KMS-11 (cell line): ENCODE measurements around the gene ISG20.

Experiments used
- H2AFZ ChIP-seq: fragments of 200-600 bp; sonication (generic); 2 replicates; pipeline ENCODE4 v1.6.1; 2016; ENCODE audit warnings: antibody characterized with exemption, mixed run types, low read depth
- H3K27ac ChIP-seq: fragments of 200-600 bp; sonication (generic); 2 replicates; pipeline ENCODE4 v1.6.1; 2016; ENCODE audit warnings: mild to moderate bottlenecking, mixed run types
- H3K27me3 ChIP-seq: fragments of 200-600 bp; sonication (generic); 2 replicates; pipeline ENCODE4 v1.6.1; 2017; ENCODE audit warnings: mild to moderate bottlenecking, low read depth, mixed run types, moderate library complexity; ENCODE audit not compliant: insufficient read depth
- H3K36me3 ChIP-seq: fragments of 200-600 bp; sonication (generic); 2 replicates; pipeline ENCODE4 v1.6.1; 2017; ENCODE audit warnings: mild to moderate bottlenecking, mixed run types; ENCODE audit not compliant: insufficient read depth
- H3K4me1 ChIP-seq: fragments of 200-600 bp; sonication (generic); 2 replicates; pipeline ENCODE4 v1.6.1; 2016; ENCODE audit warnings: mild to moderate bottlenecking, low read depth, mixed run types; ENCODE audit not compliant: poor library complexity, severe bottlenecking
- H3K4me2 ChIP-seq: fragments of 200-600 bp; sonication (generic); 2 replicates; pipeline ENCODE4 v1.7.0; 2016; ENCODE audit warnings: mild to moderate bottlenecking, mixed run types
- H3K4me3 ChIP-seq: fragments of 200-600 bp; sonication (generic); IDR thresholded peaks from 2 replicates; pipeline ENCODE4 v1.6.1; 2017; ENCODE audit warnings: low read depth, low read length, mixed read lengths; ENCODE audit not compliant: insufficient read depth
- H3K79me2 ChIP-seq: fragments of 200-600 bp; sonication (generic); 2 replicates; pipeline ENCODE4 v1.6.1; 2016; ENCODE audit warnings: low read depth, mixed run types; ENCODE audit not compliant: insufficient read depth
- H3K9ac ChIP-seq: fragments of 200-600 bp; sonication (generic); 2 replicates; pipeline ENCODE4 v1.6.1; 2016; ENCODE audit warnings: mild to moderate bottlenecking, mixed run types
- H4K20me1 ChIP-seq: fragments of 200-600 bp; sonication (generic); 2 replicates; pipeline ENCODE4 v1.6.1; 2016; ENCODE audit warnings: mild to moderate bottlenecking, mixed run types; ENCODE audit not compliant: insufficient read depth
- CTCF ChIP-seq: fragments of 200-600 bp; sonication (generic); conservative IDR thresholded peaks from 2 replicates; pipeline ENCODE4 v1.6.1; 2017; ENCODE audit warnings: low read depth, mild to moderate bottlenecking, antibody characterized with exemption, low read length, moderate library complexity, mixed read lengths

ISG20 gene

GRCh38 chr15:88617790-88618189 is 21.0 kb upstream of the ISG20 start:
- Histone ChIP-seq H3K9ac (no peak overlapping the region), H3K27me3 (no peaks in the 10 kb centered on the region), H3K4me1 (peaks cover 4% of the 10 kb centered on the region), H2AFZ (no peak overlapping the region), H4K20me1 (peaks cover 6% of the 10 kb centered on the region), H3K79me2 (peaks cover 16% of the 10 kb centered on the region), H3K4me3 (no peak overlapping the region), H3K4me2 (no peak overlapping the region), H3K27ac (no peak overlapping the region), H3K36me3 (no peaks in the 10 kb centered on the region)
- TF ChIP-seq CTCF = no peak

DNA sequence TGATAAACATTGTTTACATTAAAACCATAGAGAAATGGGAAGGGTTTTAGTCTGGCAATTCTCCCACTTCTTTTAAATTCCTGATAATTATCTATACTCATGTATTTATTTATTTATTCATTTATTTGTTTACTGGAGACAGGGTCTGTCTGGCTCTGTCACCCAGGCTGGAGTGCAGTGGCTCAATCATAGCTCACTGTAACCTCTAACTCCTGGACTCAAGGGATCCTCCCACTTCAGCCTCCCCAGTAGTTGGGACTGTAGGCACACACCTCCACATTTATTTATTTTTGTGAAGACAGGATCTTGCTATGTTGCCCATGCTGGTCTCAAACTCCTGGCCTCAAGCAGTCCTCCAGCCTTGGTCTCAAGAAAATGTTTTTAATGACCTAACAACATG is 20.1 kb upstream of the ISG20 start:
- no peak overlapping the region for H3K4me2 ChIP-seq
- H4K20me1 ChIP-seq = peaks cover 14% of the 10 kb centered on the region
- H3K36me3 ChIP-seq = no peaks in the 10 kb centered on the region
- peaks cover 13% of the 10 kb centered on the region for H3K4me1 ChIP-seq
- TF ChIP-seq CTCF = no peak
- no peak overlapping the region for H2AFZ ChIP-seq
- peaks cover 25% of the 10 kb centered on the region for H3K79me2 ChIP-seq
- H3K27me3 ChIP-seq = no peaks in the 10 kb centered on the region
- H3K27ac ChIP-seq = no peak overlapping the region
- H3K9ac ChIP-seq = no peak overlapping the region
- no peak overlapping the region for H3K4me3 ChIP-seq

GRCh38 chr15:88619796-88620195 is 19.0 kb upstream of the ISG20 start:
- H3K27me3 ChIP-seq = no peaks in the 10 kb centered on the region
- H3K36me3 ChIP-seq = no peaks in the 10 kb centered on the region
- H3K4me3 ChIP-seq = no peak overlapping the region
- H4K20me1 ChIP-seq = peaks cover 15% of the 10 kb centered on the region
- no peak overlapping the region; the same call in 1 of the 2 replicates for H2AFZ ChIP-seq
- H3K9ac ChIP-seq = no peak overlapping the region
- no peak overlapping the region for H3K27ac ChIP-seq
- peaks cover 22% of the 10 kb centered on the region for H3K4me1 ChIP-seq
- peaks cover 37% of the 10 kb centered on the region for H3K79me2 ChIP-seq
- no peak for TF ChIP-seq CTCF
- H3K4me2 ChIP-seq = no peak overlapping the region

DNA sequence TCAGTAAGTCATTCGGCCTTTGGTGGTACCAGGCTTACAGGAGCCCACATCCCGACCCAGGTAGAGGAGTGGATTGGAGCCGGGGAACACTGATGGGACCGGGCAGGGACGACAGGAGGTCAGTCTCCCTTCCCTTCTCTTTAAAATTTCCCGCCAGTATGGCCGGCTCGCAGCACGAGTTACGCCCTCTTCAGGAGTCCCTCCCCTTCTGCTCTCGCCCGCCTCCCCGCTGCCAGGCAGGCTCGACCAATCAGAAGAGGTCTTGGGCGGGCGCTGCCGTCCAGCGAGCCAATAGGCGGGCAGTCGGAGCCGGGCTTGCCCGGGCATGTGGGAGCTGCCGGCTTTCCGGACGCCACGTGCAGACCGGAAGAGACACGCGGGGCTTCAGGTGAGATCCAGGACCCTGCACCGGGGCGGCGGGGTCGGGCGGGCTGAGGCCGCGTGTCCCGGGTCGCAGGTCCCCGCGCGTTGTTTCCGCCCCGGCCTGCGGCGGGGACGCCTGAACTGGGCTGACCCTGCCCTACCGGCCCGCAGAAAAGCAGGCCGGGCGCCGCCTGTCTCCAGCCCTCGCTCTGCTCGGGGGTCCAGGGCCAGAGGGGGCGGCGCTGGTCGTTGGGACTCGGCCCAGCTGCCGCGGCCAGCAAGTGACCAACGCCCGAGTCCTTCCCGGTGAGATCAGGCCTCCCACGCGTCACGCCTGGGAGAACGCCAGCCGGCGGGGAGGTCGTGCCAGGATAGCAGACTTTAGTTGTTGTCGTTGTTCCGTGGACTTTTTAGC is 17.6 kb upstream of the ISG20 start, which contains the start of gene AEN:
Gene AEN, plus strand, starts transcription at position 346 of the 778 bp plus-strand sequence. CDS start 4,870 bp downstream, outside the sequence.
- Histone ChIP-seq H3K79me2 (peaks cover 50% of the 10 kb centered on the region), H3K4me1 (peaks cover 35% of the 10 kb centered on the region), H3K9ac (peak within 1 kb of the TSS; percentile 99), H3K27me3 (no peaks in the 10 kb centered on the region), H4K20me1 (peaks cover 26% of the 10 kb centered on the region), H3K27ac (peak within 1 kb of the TSS; percentile 87), H3K4me3 (no peak within 1 kb of the TSS), H3K36me3 (no peaks in the 10 kb centered on the region), H3K4me2 (peak within 1 kb of the TSS; percentile 75), H2AFZ (peak within 1 kb of the TSS; percentile 50; the same call in 1 of the 2 replicates)
- TF ChIP-seq CTCF = no peak
